Astrocyte of the cerebellum (primary cell): Measurements from ENCODE around the gene REX1BD.
A peak's percentile ranks its signal among the peaks of the same experiment; 100 is the strongest.

Experiments
- DNase-seq: peaks from one replicate; pipeline ENCODE4 v3.0.0-alpha.2; 2011; ENCODE audit warnings: low read depth
- H3K4me3 ChIP-seq: 2 replicates; pipeline ENCODE4 v1.5.1; 2011; ENCODE audit warnings: mild to moderate bottlenecking, low read depth, low read length, moderate library complexity
- CTCF ChIP-seq: IDR thresholded peaks from 2 replicates; pipeline ENCODE4 v1.5.1; 2012; ENCODE audit warnings: low read length, low read depth, moderate library complexity, mild to moderate bottlenecking; ENCODE audit errors: missing control alignments
- in situ Hi-C: cut with HindIII; loops from 2 replicates; pipeline ENCODE4 v1.10.0; 2017; ENCODE audit warnings: low sequenced_read_pairs

Gene REX1BD

DNA sequence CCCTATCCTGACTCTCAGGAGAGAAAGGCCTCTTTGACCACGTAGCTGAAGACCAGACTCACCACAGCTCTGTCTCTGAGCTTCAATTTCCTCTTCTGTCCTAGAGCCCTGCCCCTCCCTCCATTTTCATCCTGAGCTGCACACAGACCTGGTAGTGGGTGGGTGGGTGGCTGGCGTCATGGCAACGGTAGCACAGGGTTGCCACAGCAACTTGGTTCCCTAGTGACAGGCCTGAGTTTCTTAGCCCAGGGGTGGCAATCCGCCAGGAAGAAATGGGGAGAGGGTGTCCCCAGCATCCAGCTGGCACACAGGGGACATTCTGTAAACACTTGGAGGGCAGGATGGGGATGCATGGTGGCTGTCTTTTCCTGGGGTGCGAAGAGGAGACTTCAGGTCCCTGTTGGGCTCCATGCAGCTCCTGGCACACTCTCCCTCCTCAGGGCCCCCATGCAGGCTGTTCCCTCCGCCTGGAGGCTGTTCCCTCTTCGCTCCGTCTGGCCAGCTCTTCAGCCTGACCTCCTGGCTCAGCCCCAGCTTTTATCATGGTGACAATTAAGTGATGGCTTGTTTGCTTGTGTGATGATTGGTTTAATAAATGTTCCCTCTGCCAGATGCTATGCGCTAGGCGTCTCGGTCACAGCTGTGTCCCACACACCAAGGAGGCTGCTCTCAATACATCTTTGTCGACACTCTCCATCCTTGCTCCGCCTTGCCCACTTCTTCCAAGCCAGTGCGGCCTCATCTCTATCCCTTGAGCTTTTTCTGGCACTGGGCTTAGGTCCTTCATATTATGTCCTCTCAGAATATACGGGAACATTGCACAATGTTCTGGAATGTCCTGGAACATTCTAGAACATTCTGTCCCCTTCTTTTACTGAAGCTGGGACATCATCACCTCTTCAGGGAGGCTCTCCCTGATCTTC is 40.8 kb downstream of the REX1BD start:
- H3K4me3 ChIP-seq, result no peak overlapping the region
- DNase-seq, result no peak
- in situ Hi-C loops, result no loop called here
- TF ChIP-seq CTCF, result no peak

GRCh38 chr19:18633321-18633720 is 44.7 kb downstream of the REX1BD start:
- in situ Hi-C loops, result no loop called here
- no peak overlapping the region for H3K4me3 ChIP-seq
- DNase-seq, result no peak
- no peak for TF ChIP-seq CTCF

DNA sequence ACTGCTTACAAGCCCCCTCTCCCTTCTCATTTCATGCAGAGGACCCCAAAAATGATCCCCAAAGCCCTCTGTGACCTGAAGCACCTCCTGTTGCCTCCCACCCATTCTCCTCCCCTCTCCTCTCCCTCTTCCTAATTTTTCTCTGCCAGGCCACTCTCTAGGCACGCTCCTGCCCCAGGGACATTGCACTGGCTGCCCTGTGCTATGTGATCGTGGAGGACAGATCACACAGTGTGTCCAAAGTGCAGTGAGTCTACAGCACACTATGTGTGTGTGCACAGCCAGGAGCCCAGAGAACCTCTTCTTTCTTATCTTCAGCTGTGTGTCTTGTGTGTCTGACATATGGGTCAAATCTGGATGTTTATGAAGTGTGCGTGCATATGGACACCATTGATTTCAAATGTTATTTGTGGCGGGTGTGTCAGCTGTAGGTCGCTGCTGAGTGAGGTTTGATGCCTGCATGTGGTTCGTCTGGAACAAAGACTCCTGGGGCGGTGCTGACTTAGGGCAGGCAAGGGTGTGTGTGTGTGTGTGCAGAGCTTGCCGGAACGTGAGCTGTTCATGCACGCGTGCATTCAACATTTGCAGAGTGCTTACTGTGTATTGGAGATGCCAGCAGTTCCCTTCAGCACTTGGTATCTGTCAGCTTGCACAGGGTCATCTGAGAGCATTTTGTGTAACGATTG is 46.2 kb downstream of the REX1BD start:
- no peak for TF ChIP-seq CTCF
- no peak for DNase-seq
- no peak overlapping the region for H3K4me3 ChIP-seq
- in situ Hi-C loops, result no loop called here

- in situ Hi-C loops, result no loop called here
- H3K4me3 ChIP-seq, result no peak overlapping the region
- no peak for DNase-seq
- no peak for TF ChIP-seq CTCF
Measured at GRCh38 chr19:18635831-18636182, 47.2 kb downstream of the REX1BD start.

DNA sequence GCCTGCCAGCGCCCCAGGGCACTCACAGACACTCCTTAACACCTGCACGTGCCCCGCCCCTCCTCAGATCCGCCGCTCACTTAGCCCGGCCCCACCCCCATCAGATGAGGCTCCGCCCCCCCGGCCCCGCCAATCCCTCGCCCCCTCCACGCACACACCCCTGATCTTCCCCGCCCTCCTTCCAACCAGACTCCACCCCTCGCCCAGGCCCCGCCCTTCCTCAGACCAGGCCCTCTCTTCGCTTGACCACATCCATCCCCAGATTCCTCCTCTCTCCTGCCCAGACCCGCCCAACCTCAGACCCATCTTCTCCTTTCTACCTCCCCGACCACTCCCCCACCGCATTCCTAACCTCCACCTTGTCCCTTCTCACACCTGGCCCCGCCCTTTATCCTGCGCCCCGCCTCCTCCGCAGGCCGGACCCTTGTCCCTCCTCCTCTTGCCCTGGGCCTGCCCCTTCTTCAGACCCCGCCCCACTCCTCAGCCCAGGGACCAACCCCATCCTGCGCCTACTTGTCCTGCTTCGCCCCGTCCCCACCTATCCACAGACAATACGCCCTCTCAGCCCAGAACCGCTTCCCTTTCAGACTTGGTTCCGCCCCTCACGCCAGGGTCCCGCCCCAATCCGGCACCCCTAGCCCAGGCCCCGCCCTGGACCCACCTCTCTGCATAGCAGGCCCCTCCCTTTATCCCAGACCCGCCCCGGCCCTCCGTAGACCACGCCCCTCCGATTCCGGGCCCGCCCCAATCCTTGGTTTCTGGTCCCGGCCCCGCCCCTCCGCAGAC is 47.8 kb downstream of the REX1BD start:
- peak; percentile 86 for DNase-seq
- no peak for TF ChIP-seq CTCF
- in situ Hi-C loops, result no loop called here
- H3K4me3 ChIP-seq, result peak overlapping the region; percentile 82

DNA sequence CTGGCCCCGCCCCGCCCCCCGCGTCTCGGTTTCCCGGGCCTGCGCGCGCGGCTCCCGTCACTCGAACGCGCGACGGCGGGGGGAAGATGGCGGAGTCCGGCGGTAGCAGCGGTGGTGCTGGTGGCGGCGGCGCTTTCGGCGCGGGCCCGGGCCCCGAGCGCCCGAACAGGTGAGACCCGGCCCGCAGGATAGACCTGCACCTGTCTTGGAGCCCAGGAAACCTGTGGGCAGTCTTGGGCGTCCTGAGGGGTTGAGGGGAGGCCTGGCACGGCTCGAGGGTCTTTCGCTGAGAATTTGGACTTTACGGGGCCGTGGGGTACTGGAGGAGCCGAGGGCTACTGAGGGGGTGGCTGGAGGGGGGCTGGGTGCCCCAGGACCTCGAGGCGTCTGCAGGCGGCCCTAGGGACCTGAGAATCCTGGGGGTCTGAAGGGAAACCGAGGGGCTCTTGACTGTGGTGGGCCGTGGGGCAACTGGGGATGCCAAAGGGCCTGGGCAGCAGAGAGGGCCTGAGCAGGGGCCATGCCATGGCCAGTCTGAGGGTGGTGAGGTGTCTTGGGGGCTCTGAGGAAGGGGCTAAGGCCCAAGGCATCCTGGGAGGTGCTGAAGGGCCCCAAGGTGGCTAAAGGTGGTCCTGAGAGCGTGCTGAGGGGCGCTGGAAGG is 48.5 kb downstream of the REX1BD start, which contains the start of gene KLHL26:
TSS of gene KLHL26 (plus strand) at position 60 of the 661 bp plus-strand sequence. CDS start at position 87, 27 bp downstream.
- DNase-seq, result no peak
- peak within 1 kb of the TSS; percentile 82 for H3K4me3 ChIP-seq
- no peak for TF ChIP-seq CTCF
- in situ Hi-C loops, result no loop called here
